Measurements from ENCODE around the gene RABL3. TPM values are rescaled to one million over a fixed set of nuclear protein-coding genes. Genes with fewer than 3 reads are reported as not detected.
"Not testable (repeated sequence)": the region's sequence is repeated elsewhere in the genome, so short reads cannot be mapped to it uniquely, and the experiment has no call there.

RABL3 gene
- total RNA-seq, 1 donor from 2014 or later, result 19.4 TPM

DNA sequence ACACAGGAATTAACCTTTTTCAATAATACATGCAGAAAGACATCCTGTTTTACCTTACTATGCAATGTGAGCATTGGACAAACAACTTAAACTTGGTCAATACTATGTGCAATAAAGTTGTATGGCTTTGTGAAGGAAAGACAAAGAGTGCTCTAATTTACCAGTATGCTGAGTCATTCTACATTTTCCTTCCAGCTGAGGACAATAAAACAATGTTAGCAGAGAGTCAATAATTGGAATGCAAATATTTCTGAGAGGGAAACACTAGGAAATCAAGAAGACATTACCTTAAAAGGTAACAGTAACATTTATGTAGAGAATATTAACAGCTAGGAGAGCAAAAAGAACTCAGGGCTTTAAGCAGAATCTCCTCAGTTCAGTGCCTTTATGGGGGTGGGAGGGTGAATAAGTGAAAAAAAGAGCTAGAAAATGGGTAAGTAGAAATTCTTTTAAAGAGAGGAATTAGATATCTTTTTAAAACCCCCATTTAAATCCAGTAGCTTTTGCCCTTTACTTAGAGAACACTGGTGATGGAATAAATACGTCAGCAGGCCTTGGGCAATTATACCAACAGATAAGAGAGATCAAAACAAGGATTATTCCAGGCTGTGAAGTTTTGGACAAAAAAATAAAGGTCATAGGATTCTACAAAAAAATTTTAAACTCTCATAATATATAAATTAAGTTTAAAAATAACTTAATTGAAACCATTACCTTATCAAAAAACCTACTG, 48.7 kb downstream of the RABL3 start:
- intact Hi-C loops (cut with micrococcal nuclease), result no loop called here
- ATAC-seq (no peak), DNase-seq (no peak)

DNA sequence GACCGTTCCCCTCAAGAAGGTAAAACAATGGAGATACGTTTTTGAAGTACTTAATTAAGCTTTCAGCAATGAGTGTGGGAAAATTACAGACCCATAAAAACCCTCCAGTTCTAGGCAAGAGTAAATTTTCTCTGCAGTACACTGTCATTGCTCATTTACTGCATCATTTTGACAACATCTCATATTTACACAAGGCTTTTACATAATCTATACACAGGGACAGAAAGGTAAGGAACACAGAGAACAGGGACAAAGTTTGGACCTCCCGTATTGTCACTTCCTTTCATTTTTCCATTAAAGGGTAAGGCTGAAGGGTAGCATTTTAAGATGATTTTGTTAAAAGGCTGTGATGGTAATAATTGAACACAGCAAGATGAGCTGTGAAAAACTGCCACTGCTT, 52.9 kb downstream of the RABL3 start:
- DNase-seq (no peak), ATAC-seq (no peak)
- intact Hi-C loops (cut with micrococcal nuclease), result no loop called here

DNA sequence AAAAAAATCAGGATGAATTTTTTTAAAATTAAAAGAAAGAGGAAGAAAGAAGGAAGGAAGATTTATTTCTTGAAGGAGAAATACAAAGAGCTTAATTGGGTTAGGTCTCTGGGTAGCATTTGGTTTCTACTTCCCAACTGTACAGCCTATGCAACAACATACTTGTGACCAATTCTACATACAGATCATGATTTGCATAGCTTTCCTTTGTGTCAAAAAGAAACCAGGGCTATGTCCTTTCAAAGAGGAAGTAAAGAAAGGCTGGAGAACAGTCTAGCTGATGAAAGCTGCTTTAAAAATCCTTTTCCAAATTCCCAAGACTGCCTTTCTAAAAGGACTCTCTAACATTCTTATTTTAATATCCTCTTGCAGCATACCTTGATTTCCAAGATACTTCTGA, 54.2 kb downstream of the RABL3 start:
- ATAC-seq, result peak; percentile 22
- intact Hi-C loops (cut with micrococcal nuclease), result no loop called here

DNA sequence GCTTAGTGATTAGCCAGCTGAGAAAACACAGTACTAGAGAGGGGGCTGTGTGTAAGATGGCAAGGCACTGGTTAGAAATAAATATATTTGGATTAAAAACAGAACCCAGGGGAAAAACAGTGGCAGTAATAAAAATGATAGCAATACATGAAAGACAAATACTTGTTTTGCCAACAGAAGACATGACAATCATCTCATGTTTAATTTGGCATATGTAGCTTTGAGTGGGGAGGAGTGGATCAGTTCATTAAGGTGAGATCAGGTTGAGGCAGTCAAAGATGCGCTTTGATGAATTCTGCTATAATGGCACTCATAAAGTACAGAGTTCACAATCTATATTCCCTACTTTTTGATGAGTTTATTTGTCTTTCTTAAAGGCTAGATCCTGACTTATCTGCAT, 56.9 kb downstream of the RABL3 start:
- ATAC-seq, result no peak
- intact Hi-C loops (cut with micrococcal nuclease), result no loop called here
- no peak for DNase-seq

More for the DNA sequence above, 54.2 kb downstream of the RABL3 start:
- no peak for DNase-seq

DNA sequence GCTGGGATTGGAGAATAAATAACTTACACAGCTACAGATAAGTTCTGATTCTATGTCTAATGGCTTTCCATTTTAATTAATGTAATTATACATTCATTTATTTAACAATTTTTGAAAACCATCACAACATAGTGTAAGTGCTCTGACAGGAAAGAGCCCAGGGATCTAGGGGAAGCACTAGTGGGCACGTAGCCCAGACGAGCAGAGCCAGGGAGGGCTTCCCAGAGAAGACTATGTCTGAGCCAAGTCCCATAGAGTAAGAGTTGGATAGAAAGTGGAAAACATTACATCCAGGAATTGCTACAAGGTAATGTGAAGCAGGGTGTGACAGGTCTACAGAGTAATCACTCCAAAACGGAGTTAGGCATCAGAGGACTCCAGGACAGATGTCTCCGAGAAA, 57.4 kb downstream of the RABL3 start:
- DNase-seq (no peak), ATAC-seq (peak; percentile 23)
- intact Hi-C loops (cut with micrococcal nuclease), result no loop called here

DNA sequence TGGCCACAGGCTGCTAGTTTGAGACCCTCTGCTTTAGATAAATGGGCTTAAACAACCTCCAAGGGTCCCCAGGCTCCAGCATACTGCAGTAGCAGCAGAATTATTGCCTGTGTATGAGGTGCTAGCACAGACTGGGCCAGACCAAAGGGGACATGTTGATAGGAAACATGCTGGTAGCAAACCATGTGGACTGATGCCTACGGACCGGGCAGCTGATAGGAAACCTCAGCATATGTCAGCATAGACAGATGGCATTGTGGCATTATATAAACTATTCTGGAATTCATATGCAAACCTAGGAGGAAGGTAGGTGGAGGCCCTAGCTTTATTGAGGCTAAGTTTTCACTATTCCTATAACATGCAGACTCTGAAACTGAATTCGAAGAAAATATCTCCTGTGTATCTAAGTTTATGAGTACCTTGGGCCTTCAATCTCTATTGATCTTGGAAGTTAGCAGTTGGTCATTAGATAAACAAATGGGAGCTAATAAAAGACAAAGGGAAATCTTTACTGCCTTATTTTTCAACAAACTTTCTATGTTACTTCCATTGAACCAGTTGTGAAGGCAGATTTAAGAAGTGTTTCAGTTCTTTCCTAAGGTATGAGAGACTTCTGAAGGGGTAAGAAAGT, 58.5 kb downstream of the RABL3 start:
- no peak for DNase-seq
- no peak for ATAC-seq
- intact Hi-C loops (cut with micrococcal nuclease), result no loop called here

DNA sequence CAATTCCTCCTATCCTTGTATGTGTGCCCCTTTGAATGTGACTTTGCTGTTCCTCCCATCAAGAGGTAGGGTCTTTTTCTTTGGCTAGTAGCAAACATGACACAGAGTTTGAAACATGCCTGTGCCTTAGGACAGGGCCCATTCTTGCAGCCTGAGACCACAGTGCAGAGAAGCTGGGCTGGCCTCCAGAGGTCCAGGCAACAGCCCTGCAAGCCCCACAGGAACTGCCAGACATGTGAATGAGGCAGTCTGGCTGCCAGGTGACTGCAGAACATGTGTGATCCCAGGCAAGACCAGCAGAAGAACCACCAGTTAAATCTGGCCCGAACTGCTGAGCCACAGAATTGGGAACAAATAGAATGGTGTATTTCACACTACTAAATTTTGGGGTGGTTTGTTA, 59.1 kb downstream of the RABL3 start:
- intact Hi-C loops (cut with micrococcal nuclease), result no loop called here
- ATAC-seq (peak; percentile 65), DNase-seq (no peak)

DNA sequence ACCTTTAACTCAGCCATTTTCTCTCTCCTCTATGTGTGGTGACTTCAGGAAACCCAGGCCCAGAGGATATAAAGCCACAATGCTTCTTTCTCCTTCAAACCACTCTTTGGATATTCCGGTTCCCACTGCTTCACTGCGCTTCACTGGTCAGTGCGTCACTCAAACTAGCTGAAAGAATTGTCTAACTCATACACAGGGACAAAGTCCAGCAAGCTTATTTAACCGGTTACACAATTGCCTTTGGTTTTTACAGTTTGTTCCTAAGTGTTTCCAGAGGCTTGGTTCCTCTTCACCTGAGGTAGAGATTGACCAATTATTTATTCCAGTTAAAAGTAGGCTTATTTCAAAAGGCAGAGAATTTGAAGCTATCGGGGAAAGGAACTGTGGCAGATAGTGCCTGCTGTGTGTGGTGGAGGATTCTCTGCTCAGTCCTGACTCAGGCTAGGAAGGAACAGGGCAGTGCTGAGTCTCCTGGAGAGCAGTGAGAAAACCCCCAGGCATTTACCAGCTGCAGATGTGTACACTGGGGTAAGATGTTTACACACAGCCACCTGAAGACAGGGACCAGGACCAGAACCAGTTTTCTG, 60.1 kb downstream of the RABL3 start, which contains the start of gene HGD:
TSS of gene HGD (minus strand) at position 145 of the 587 bp plus-strand sequence. CDS start at position 17, 128 bp downstream.
- intact Hi-C loops (cut with micrococcal nuclease), result no loop called here
- DNase-seq (no peak), ATAC-seq (no peak)

DNA sequence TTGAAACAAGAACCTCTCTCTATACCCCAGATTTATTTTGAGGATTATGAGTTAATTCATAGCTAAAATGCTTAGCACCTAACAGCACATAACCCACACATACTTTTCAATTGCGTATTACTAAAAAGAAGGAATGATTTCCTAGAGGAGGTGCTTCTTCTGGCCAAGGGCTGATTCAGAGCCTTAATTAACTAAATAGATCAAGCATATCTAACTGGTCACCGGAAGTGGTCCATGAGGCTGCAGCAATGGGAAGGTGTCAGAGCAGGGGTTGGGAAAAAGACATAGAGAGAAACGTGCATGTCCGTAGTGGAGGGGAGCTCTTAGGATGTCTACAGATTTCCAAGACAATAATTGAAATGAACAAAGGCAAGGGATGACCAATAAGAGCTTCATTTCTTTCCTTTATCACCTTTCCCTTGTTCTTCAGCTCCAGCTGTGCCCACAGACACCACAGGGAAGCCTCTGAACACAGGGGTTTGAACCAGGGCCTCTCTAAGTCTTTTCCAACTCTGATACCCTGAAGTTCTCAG, 60.7 kb downstream of the RABL3 start:
- ATAC-seq, result no peak
- intact Hi-C loops (cut with micrococcal nuclease), result no loop called here

DNA sequence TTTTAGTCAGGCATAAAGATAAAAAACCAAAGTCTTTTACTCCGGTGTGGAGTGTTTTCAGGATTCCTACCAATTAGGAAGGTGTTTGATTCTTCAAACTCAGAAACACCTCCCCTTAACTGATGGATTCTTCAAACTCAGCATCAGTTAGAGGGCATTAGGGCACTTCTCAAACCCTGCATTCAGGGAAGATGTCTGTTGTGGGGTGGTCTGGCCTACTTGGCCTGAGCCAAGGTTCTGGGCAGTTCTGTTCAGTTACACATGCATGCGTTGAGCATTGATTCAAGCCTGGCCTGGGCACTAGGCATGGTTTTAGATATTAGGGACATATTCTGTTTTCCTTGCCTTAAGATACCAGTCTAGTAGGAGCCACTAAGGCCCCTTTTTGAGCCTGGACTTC, 61.3 kb downstream of the RABL3 start:
- no peak for DNase-seq
- no peak for ATAC-seq
- intact Hi-C loops (cut with micrococcal nuclease), result no loop called here

More for the DNA sequence above, 60.7 kb downstream of the RABL3 start:
- DNase-seq, result no peak

DNA sequence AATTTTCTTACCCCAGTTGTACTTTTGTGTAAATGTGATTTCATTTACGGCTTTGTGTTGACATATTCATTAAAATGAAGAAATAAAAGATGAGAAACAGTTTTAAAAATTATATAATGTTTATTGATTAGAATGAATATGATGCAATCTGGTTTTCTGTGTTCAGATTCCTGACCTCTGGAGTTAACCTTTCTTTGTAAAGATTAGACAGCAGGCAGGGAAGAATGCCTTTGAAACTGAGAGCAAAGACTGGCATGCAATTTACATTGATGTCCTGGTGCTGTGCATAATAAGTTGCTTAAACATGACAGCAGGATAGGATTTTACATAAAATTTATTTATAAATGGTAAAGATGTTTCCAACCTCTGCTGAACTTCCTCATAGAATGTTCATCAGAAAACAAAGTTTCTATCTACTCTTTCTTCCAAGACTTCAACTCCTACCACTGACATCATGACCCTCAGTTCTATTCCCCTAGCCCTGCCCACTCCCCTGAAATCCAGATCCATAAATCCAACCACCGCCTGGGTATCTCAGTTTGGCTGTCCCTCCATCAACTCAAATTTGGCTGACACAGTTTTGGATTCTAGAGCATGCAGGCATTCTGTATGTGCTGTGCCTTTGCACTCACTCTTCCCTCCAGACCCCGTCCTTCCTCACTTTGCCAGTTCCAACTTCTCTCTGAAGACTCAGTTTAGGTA, 62.0 kb downstream of the RABL3 start:
- DNase-seq, result no peak
- no peak for ATAC-seq
- intact Hi-C loops (cut with micrococcal nuclease), result no loop called here

DNA sequence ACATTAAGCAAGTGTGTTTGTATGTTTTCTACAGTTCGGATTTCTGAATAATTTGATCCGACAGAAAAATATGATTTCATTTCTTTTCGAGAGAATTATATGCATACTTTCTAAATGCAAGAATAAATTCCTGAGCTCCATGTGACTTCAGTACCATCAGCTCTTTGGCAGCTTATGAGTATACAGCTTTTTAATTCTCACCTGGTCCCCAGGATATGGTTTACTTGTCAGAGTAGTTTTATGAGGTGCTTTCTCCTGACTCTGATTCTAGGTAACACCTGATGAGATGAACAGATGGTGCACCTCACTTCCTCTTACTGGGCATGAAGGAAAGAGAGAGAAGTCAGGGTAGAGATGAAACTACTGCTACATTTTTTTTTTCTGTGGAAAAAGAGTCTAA, 63.3 kb downstream of the RABL3 start:
- DNase-seq (no peak), ATAC-seq (no peak)
- intact Hi-C loops (cut with micrococcal nuclease), result no loop called here

DNA sequence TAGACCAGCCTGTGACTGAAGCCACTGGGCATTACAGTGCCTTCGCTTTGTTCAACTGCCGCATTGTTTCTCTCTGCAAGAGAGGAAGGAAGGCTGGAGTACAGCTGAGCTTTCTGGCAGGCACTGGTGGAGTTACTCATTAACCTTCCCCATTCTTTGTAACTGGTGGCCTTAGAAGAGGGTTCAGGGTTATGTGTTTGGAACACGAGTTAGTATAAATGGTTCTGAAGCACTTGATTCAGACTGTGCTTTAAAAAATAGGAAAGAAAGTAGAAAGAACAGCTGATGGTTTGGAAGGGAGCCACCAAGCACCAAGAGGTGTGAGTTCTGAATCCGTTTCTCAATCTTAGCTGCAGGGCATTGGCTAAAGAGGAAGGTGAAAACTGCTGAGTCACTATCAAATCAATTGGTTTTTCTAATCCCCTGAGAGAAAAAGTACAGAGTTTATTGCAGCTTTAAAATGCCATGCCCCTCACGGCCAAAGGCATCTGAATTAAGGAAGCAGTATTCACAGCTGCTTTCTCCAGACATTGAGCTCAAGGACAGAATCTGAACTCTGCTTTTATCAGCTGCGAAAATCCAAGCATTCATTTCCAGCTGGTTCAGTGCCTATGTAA, 63.9 kb downstream of the RABL3 start:
- ATAC-seq (peak; percentile 85), DNase-seq (no peak)
- intact Hi-C loops (cut with micrococcal nuclease), result no loop called here

DNA sequence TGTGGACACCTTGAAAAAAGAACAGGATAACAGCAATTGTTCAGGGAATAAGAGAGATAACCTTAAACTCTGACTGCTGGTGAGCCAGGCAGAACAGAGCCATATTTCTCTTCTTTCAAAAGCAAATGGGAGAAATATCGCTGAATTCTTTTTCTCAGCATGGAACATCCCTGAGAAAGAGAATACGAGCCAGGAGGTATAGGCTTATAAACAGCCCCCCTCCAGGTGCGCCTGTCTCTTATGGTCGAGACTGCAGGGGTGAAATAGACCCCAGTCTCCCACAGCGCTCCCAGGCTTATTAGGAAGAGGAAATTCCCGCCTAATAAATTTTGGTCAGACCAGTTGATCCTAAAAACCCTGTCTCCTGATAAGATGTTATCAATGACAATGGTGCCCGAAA, 65.1 kb downstream of the RABL3 start:
- ATAC-seq; DNase-seq; intact Hi-C loops (cut with micrococcal nuclease): not testable (repeated sequence)

DNA sequence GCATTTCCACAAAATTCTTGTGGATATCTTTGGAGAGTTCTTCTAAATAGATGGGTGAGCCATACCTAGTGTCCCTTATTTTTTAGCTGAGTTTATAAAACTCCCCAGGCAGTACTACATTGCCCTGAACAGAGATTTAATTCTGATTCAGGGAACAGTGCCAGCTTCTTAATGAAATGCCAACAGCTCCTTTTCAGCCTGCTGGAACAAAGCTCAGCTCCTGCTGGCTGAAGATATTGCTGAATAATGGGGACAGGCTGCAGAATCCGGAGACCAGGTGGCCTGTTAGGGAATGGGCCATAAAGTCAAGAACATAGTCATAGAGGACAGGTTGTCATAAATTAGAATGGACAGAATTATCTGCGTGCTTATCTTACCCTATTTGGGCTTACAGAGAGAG, 69.2 kb downstream of the RABL3 start:
- no peak for DNase-seq
- intact Hi-C loops (cut with micrococcal nuclease), result no loop called here
- no peak for ATAC-seq

DNA sequence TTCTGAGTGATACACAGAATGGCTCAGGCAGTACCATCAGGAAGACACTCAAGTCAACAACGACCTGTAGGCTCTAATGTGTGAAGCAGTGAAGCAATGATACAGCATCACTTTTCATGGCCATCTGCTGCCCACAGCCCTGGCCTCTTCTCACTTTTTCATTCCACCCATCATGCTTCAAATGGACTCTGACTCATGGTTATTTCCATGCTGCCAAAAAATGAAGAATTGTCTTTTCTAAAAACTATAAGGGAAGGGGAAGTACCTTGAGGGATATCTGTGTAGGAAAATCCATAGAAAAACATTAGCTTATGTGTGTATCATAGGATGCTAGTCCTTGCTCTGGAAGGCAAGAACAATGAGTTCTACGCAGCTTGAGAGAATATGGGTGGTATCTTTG, 71.7 kb downstream of the RABL3 start:
- intact Hi-C loops (cut with micrococcal nuclease), result no loop called here
- ATAC-seq (no peak), DNase-seq (no peak)

DNA sequence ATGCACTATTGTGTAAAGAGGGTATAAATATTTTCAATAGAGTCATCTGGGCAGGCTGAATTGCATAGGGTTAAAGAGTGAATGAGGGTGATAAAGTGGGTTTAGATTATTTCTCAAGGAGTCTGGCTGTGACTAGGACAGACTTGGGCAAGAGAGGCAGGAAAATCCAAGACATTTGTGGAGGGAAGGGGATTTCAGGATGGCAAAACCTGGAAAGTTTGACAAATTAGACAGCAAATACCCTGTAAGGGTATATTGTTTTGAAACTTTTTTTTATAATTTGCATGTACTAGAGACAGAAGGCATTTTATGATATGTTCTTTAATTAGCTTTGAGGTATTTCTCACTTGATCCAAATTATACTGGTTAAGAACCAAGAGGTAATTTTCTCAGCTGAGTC, 77.4 kb downstream of the RABL3 start:
- DNase-seq (no peak), ATAC-seq (no peak)
- intact Hi-C loops (cut with micrococcal nuclease), result no loop called here

DNA sequence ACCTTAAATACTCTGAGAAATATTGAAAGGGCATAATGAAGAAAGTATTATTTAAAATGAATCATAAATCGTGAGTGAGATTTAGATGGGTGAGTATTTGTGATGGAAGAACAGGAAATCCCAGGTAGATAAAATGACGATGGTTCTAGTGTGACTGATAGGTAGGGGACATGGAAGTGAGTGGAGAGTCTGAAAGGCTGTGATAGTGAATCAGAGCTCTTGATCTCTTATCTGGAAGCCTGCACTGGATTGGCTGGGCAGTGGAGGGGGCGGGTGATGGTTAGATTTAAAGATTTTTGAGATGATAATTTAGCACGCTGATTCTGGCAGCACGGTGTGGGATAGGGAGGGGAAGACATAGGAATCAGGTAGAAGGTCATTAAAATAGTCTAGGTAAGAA, 80.4 kb downstream of the RABL3 start:
- DNase-seq (no peak), ATAC-seq (no peak)
- intact Hi-C loops (cut with micrococcal nuclease), result no loop called here

DNA sequence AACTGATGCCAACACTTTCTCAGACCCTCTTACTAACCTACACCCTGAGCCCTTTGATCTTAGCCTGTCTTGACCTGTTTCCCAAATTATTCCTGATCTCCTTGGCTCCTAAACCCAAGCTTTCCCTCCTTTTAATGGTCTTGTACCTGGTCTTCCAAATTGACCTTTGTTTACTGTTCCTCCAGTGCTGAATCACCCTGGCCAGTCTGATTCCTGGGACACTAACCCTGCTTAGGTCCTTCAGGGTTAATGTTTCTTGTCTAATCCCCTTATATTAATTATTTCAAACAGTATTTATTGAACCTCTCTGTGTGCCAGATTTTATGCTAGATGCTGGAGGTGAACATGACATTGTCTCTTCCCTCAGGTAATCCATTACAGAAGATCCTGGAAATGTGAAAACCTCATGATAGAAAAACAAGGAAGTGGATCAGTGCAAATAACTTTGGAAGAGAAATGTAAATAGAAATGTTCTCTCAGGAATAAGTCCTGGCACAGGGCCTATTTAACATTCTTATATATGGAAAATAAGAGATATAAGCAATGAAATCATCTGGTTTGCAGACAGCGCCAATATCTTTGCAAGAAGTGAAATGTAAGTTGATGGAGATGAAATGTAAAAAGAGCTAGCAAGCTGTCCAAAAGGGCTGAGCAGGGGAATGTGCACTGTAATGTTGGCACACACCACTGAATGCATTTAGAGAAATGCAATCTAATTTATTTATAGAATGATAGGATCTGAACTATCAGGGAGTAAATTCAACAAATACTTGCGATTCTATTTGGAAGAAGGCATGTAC, 81.0 kb downstream of the RABL3 start:
- intact Hi-C loops (cut with micrococcal nuclease), result no loop called here
- DNase-seq, result no peak
- ATAC-seq, result no peak

Data from left ventricle myocardium superior (tissue), 1 donor.